ENCODE measurements around the gene C2orf81. TPM values are rescaled to one million over a fixed set of nuclear protein-coding genes. Genes with fewer than 3 reads are reported as not detected.

Gene C2orf81
- total RNA-seq, 1 donor from 2014 or later, result 2.1 TPM

- Mint-ChIP-seq H3K27ac (ENCODE audit: unreplicated experiment) (peak overlapping the region; percentile 85), H3K9me3 (ENCODE audit: unreplicated experiment) (no peaks in the 10 kb centered on the region), H3K36me3 (ENCODE audit: low read depth, unreplicated experiment) (peaks cover 24% of the 10 kb centered on the region), H3K4me3 (ENCODE audit: unreplicated experiment) (no peak overlapping the region), H3K4me1 (ENCODE audit: low read depth, unreplicated experiment) (peaks cover 40% of the 10 kb centered on the region), H3K27me3 (ENCODE audit: low read depth, unreplicated experiment) (no peaks in the 10 kb centered on the region)
- H3K4me2 ChIP-seq (ENCODE audit: low read length), result no peak overlapping the region
- no peaks in the 10 kb centered on the region for H3K9me3 ChIP-seq (ENCODE audit: insufficient read depth, low read depth, low read length)
- peaks cover 88% of the 10 kb centered on the region for H4K20me1 ChIP-seq (ENCODE audit: insufficient read depth, low read length)
- H3K4me3 ChIP-seq (ENCODE audit: insufficient read depth, low read depth, low read length), result no peak overlapping the region
- no peak for DNase-seq (ENCODE audit: low read depth)
- H3K27ac ChIP-seq (ENCODE audit: low read depth, low read length), result no peak overlapping the region
- H3K36me3 ChIP-seq (ENCODE audit: insufficient read depth, low read length), result peaks cover 6% of the 10 kb centered on the region
- peaks cover 17% of the 10 kb centered on the region for H3K4me1 ChIP-seq (ENCODE audit: insufficient read depth, low read length)
- peaks cover 75% of the 10 kb centered on the region for H3K79me2 ChIP-seq (ENCODE audit: insufficient read depth, low read length)
- no peaks in the 10 kb centered on the region for H3K27me3 ChIP-seq (ENCODE audit: insufficient read depth, low read length)
- no peak overlapping the region for H3K9ac ChIP-seq (ENCODE audit: low read length)
- TF ChIP-seq EZH2 (IDR thresholded peaks at IDR 0.05; ENCODE audit: insufficient read depth, low read length) (no peak), CTCF (IDR thresholded peaks at IDR 0.05; ENCODE audit: insufficient read depth, low read depth, low read length) (no peak)
- no peak for FAIRE-seq
- no peak overlapping the region for H2AFZ ChIP-seq (ENCODE audit: low read depth, low read length)
These were observed 43.4 kb downstream of the C2orf81 start for GRCh38 chr2:74378007-74378406.

GRCh38 chr2:74375838-74376237 is 45.6 kb downstream of the C2orf81 start:
- H3K4me3 Mint-ChIP-seq (ENCODE audit: unreplicated experiment), result no peak overlapping the region
- Histone ChIP-seq H3K9ac (ENCODE audit: low read length) (no peak overlapping the region), H3K79me2 (ENCODE audit: insufficient read depth, low read length) (peaks cover 66% of the 10 kb centered on the region), H3K27ac (ENCODE audit: low read depth, low read length) (no peak overlapping the region), H3K4me1 (ENCODE audit: insufficient read depth, low read length) (peaks cover 17% of the 10 kb centered on the region), H3K9me3 (ENCODE audit: insufficient read depth, low read depth, low read length) (no peaks in the 10 kb centered on the region), H4K20me1 (ENCODE audit: insufficient read depth, low read length) (peaks cover 93% of the 10 kb centered on the region), H3K36me3 (ENCODE audit: insufficient read depth, low read length) (peaks cover 10% of the 10 kb centered on the region), H3K4me3 (ENCODE audit: insufficient read depth, low read depth, low read length) (no peak overlapping the region), H3K27me3 (ENCODE audit: insufficient read depth, low read length) (no peaks in the 10 kb centered on the region), H3K4me2 (ENCODE audit: low read length) (no peak overlapping the region), H2AFZ (ENCODE audit: low read depth, low read length) (no peak overlapping the region)
- H3K36me3 Mint-ChIP-seq (ENCODE audit: low read depth, unreplicated experiment), result peaks cover 31% of the 10 kb centered on the region
- no peak overlapping the region for H3K27ac Mint-ChIP-seq (ENCODE audit: unreplicated experiment)
- DNase-seq (ENCODE audit: low read depth) (no peak), FAIRE-seq (no peak)
- no peak for TF ChIP-seq EZH2 (IDR thresholded peaks at IDR 0.05; ENCODE audit: insufficient read depth, low read length)
- TF ChIP-seq CTCF (IDR thresholded peaks at IDR 0.05; ENCODE audit: insufficient read depth, low read depth, low read length), result no peak
- no peaks in the 10 kb centered on the region for H3K9me3 Mint-ChIP-seq (ENCODE audit: unreplicated experiment)
- H3K4me1 Mint-ChIP-seq (ENCODE audit: low read depth, unreplicated experiment), result peaks cover 38% of the 10 kb centered on the region
- no peaks in the 10 kb centered on the region for H3K27me3 Mint-ChIP-seq (ENCODE audit: low read depth, unreplicated experiment)

- Mint-ChIP-seq H3K4me3 (ENCODE audit: unreplicated experiment) (peak overlapping the region; percentile 76), H3K4me1 (ENCODE audit: low read depth, unreplicated experiment) (peaks cover 29% of the 10 kb centered on the region), H3K27me3 (ENCODE audit: low read depth, unreplicated experiment) (no peaks in the 10 kb centered on the region), H3K9me3 (ENCODE audit: unreplicated experiment) (no peaks in the 10 kb centered on the region), H3K27ac (ENCODE audit: unreplicated experiment) (peak overlapping the region; percentile 41), H3K36me3 (ENCODE audit: low read depth, unreplicated experiment) (peaks cover 32% of the 10 kb centered on the region)
- Histone ChIP-seq H3K9ac (ENCODE audit: low read length) (peak overlapping the region; percentile 57), H3K79me2 (ENCODE audit: insufficient read depth, low read length) (peaks cover 55% of the 10 kb centered on the region), H3K27me3 (ENCODE audit: insufficient read depth, low read length) (no peaks in the 10 kb centered on the region), H2AFZ (ENCODE audit: low read depth, low read length) (peak overlapping the region; percentile 7), H3K4me3 (ENCODE audit: insufficient read depth, low read depth, low read length) (peak overlapping the region; percentile 37), H3K4me2 (ENCODE audit: low read length) (peak overlapping the region; percentile 84), H4K20me1 (ENCODE audit: insufficient read depth, low read length) (peaks cover 83% of the 10 kb centered on the region), H3K27ac (ENCODE audit: low read depth, low read length) (no peak overlapping the region), H3K4me1 (ENCODE audit: insufficient read depth, low read length) (peaks cover 12% of the 10 kb centered on the region), H3K9me3 (ENCODE audit: insufficient read depth, low read depth, low read length) (no peaks in the 10 kb centered on the region), H3K36me3 (ENCODE audit: insufficient read depth, low read length) (peaks cover 20% of the 10 kb centered on the region)
- peak; percentile 75 for DNase-seq (ENCODE audit: low read depth)
- no peak for TF ChIP-seq EZH2 (IDR thresholded peaks at IDR 0.05; ENCODE audit: insufficient read depth, low read length)
- TF ChIP-seq CTCF (IDR thresholded peaks at IDR 0.05; ENCODE audit: insufficient read depth, low read depth, low read length), result no peak
- no peak for FAIRE-seq
These were observed 46.8 kb downstream of the C2orf81 start for GRCh38 chr2:74374509-74375205.
